Caco-2 (cell line): ENCODE data around the gene HDAC10. TPM values are rescaled to one million over a fixed set of nuclear protein-coding genes. Genes with fewer than 3 reads are reported as not detected.

Experiments
- BruUV-seq: library from RNA; stranded (reverse); fragments of 400-500 nt; replicated peaks from 2 replicates; lab custom pipeline; 2021; lab: Mats Ljungman, UMichigan
- CTCF ChIA-PET: fragments of 300-600 bp; sonication (Branson Sonifier 250); formaldehyde crosslinking; loops from one replicate; lab custom pipeline; 2022; ENCODE audit warnings: antibody characterized with exemption; lab: Charles Lee
- POLR2A ChIA-PET: fragments of 300-600 bp; sonication (Branson Sonifier 250); formaldehyde crosslinking; loops from one replicate; lab custom pipeline; 2022; ENCODE audit warnings: antibody characterized with exemption; lab: Charles Lee
- DNase-seq, 2 experiments: peaks; one replicate each; pipeline versions ENCODE4 v3.0.0 to v3.0.0-alpha.2; 2020 to 2022
- H3K27me3 ChIP-seq: replicated peaks from 2 replicates; pipeline ENCODE4 v1.6.0; 2011; ENCODE audit warnings: low read length; ENCODE audit not compliant: control insufficient read depth, insufficient read depth
- H3K36me3 ChIP-seq: 2 replicates; pipeline ENCODE4 v1.5.1; 2011; ENCODE audit warnings: low read length; ENCODE audit not compliant: control insufficient read depth, insufficient read depth
- H3K4me1 ChIP-seq: fragments of 250-450 bp; sonication (Bioruptor Pico); 2 replicates; pipeline ENCODE4 v1.5.1; 2020; ENCODE audit warnings: mild to moderate bottlenecking
- H3K4me3 ChIP-seq: 2 replicates; pipeline ENCODE4 v1.5.1; 2011; ENCODE audit warnings: low read depth, mild to moderate bottlenecking, control low read depth, low read length
- H3K9me3 ChIP-seq: fragments of 250-450 bp; sonication (Bioruptor Pico); 2 replicates; pipeline ENCODE4 v1.5.1; 2020; ENCODE audit warnings: mild to moderate bottlenecking, moderate library complexity
- H3K27ac Mint-ChIP-seq: one replicate; pipeline ENCODE4 v1.8.0; 2022; ENCODE audit warnings: mixed read lengths; ENCODE audit not compliant: unreplicated experiment
- H3K27me3 Mint-ChIP-seq: one replicate; pipeline ENCODE4 v1.8.0; 2022; ENCODE audit warnings: mixed read lengths; ENCODE audit not compliant: insufficient read depth, unreplicated experiment
- H3K36me3 Mint-ChIP-seq: one replicate; pipeline ENCODE4 v1.8.0; 2022; ENCODE audit warnings: mild to moderate bottlenecking, mixed read lengths; ENCODE audit not compliant: insufficient read depth, unreplicated experiment
- H3K4me1 Mint-ChIP-seq: one replicate; pipeline ENCODE4 v1.8.0; 2022; ENCODE audit warnings: low read depth, mixed read lengths; ENCODE audit not compliant: unreplicated experiment
- H3K4me3 Mint-ChIP-seq: one replicate; pipeline ENCODE4 v1.8.0; 2022; ENCODE audit warnings: mild to moderate bottlenecking, moderate library complexity, mixed read lengths; ENCODE audit not compliant: unreplicated experiment
- H3K9me3 Mint-ChIP-seq: one replicate; pipeline ENCODE4 v1.8.0; 2022; ENCODE audit warnings: mixed read lengths; ENCODE audit not compliant: unreplicated experiment
- CTCF ChIP-seq, 2 experiments: fragments of 200-600 bp in 1 of 2; IDR thresholded peaks; 1 replicate in 1 of 2; 2 replicates in 1 of 2; pipeline versions ENCODE4 v1.5.1 to v1.8.0; 2011 to 2022; ENCODE audit warnings: antibody characterized with exemption in 1 of 2, control low read depth in 1 of 2, inconsistent platforms in 1 of 2, low read depth in 1 of 2, low read length in 1 of 2, mild to moderate bottlenecking in 1 of 2, moderate library complexity in 1 of 2; ENCODE audit not compliant: insufficient read depth in 1 of 2, severe bottlenecking in 1 of 2, unreplicated experiment in 1 of 2
- intact Hi-C: fragments of 100-400 bp; cut with micrococcal nuclease; formaldehyde crosslinking; loops from one replicate; pipeline ENCODE4 v1.10.0; 2022; ENCODE audit not compliant: unreplicated experiment
- total RNA-seq: library from RNA; stranded (reverse); gene quantifications from 2 replicates; pipeline ENCODE4 v1.2.3, GENCODE V29; 2022

The HDAC10 gene
- total RNA-seq, 1 experiment from 2014 or later: 63.5 TPM

- no peak for TF ChIP-seq CTCF (IDR thresholded peaks at IDR 0.05; ENCODE audit: insufficient read depth in 1 of 2, low read depth in 1 of 2, low read length in 1 of 2, severe bottlenecking in 1 of 2, unreplicated experiment in 1 of 2)
- Histone ChIP-seq H3K27me3 (no peaks in the 10 kb centered on the region), H3K4me1 (peaks cover 4% of the 10 kb centered on the region), H3K4me3 (no peak overlapping the region), H3K9me3 (no peaks in the 10 kb centered on the region), H3K36me3 (no peaks in the 10 kb centered on the region)
- intact Hi-C loops: no loop called here
- BruUV-seq: no TSS peak
- Mint-ChIP-seq H3K27ac (no peak overlapping the region), H3K9me3 (no peaks in the 10 kb centered on the region), H3K36me3 (peaks cover 5% of the 10 kb centered on the region), H3K27me3 (no peaks in the 10 kb centered on the region), H3K4me1 (peaks cover 3% of the 10 kb centered on the region), H3K4me3 (no peak overlapping the region)
- CTCF ChIA-PET: no interaction called here
- DNase-seq: no peak
- POLR2A ChIA-PET: no interaction called here
Observed at GRCh38 chr22:50197000-50197800, 53.9 kb downstream of the HDAC10 start.

GRCh38 chr22:50196256-50196655 is 54.8 kb downstream of the HDAC10 start:
- no peak for TF ChIP-seq CTCF (IDR thresholded peaks at IDR 0.05; ENCODE audit: insufficient read depth in 1 of 2, low read depth in 1 of 2, low read length in 1 of 2, severe bottlenecking in 1 of 2, unreplicated experiment in 1 of 2)
- H3K4me1 Mint-ChIP-seq: no peaks in the 10 kb centered on the region
- BruUV-seq: no TSS peak
- H3K27ac Mint-ChIP-seq: no peak overlapping the region
- no peaks in the 10 kb centered on the region for H3K36me3 Mint-ChIP-seq
- no peaks in the 10 kb centered on the region for H3K27me3 Mint-ChIP-seq
- H3K4me3 Mint-ChIP-seq: no peak overlapping the region
- Histone ChIP-seq H3K27me3 (no peaks in the 10 kb centered on the region), H3K9me3 (no peaks in the 10 kb centered on the region), H3K36me3 (no peaks in the 10 kb centered on the region), H3K4me3 (no peak overlapping the region), H3K4me1 (peaks cover 4% of the 10 kb centered on the region; the same call in 1 of the 2 replicates)
- CTCF ChIA-PET: interaction anchor here (0.6 kb wide), 1 partner anchor 140 kb away, joined by 13 read pairs; no protein-coding TSS in a partner anchor
- intact Hi-C loops: no loop called here
- DNase-seq: no peak
- POLR2A ChIA-PET: no interaction called here
- H3K9me3 Mint-ChIP-seq: no peaks in the 10 kb centered on the region

Other genes with a start within 250 kb of the HDAC10 start
- not detected in 2 replicates for gene IL17REL, start 238.5 kb downstream of the HDAC10 start, total RNA-seq
- gene TTLL8, start 193.0 kb downstream of the HDAC10 start, total RNA-seq: not detected in 2 replicates
- 0.14 TPM in 1 of 2 replicates, not detected in the other for gene MLC1, start 165.8 kb downstream of the HDAC10 start, total RNA-seq
- gene MOV10L1, start 161.3 kb downstream of the HDAC10 start, total RNA-seq: 0.30 TPM in 1 of 2 replicates, not detected in the other
- gene PANX2, start 80.5 kb downstream of the HDAC10 start, total RNA-seq: 2.2 and 2.6 TPM in 2 replicates
- gene TRABD, start 65.4 kb downstream of the HDAC10 start, total RNA-seq: 33.5 and 35.0 TPM in 2 replicates
- gene SELENOO, start 50.3 kb downstream of the HDAC10 start, total RNA-seq: 29.3 and 29.5 TPM in 2 replicates
- gene TUBGCP6, start 6.2 kb downstream of the HDAC10 start, total RNA-seq: 29.3 and 34.2 TPM in 2 replicates
- gene MAPK12, start 10.4 kb upstream of the HDAC10 start, total RNA-seq: 35.6 and 37.4 TPM in 2 replicates
- gene MAPK11, start 19.1 kb upstream of the HDAC10 start, total RNA-seq: 1.3 and 1.4 TPM in 2 replicates
- 260 and 262 TPM in 2 replicates for gene PLXNB2, start 56.4 kb upstream of the HDAC10 start, total RNA-seq
- 3.4 and 5.5 TPM in 2 replicates for gene DENND6B, start 75.7 kb upstream of the HDAC10 start, total RNA-seq
- gene PPP6R2, start 92.1 kb upstream of the HDAC10 start, total RNA-seq: 55.5 and 60.7 TPM in 2 replicates
- 77.8 and 82.8 TPM in 2 replicates for gene SBF1, start 223.8 kb upstream of the HDAC10 start, total RNA-seq
- 28.8 and 30.5 TPM in 2 replicates for gene ADM2, start 230.3 kb upstream of the HDAC10 start, total RNA-seq
- gene MIOX, start 235.6 kb upstream of the HDAC10 start, total RNA-seq: 0.32 TPM in 1 of 2 replicates, not detected in the other